Thyroid gland (tissue), 4 donors: Measurements from ENCODE around the gene UCN2.

Experiments used
- POLR2A ChIP-seq, 2 donors: fragments of 450-650 bp; IDR thresholded peaks; one replicate each; pipeline ENCODE4 v1.6.1; 2017; ENCODE audit warnings: antibody characterized with exemption in 2 of 2, mild to moderate bottlenecking in 2 of 2, moderate library complexity in 1 of 2
- TF ChIP-seq, protein P1 (sequence below), 6 experiments: fragments of 200-600 bp in 3 of 6; fragments of 450-650 bp in 3 of 6; sonication (generic) in 3 of 6; IDR thresholded peaks; one replicate each; pipeline ENCODE4 v1.5.1; 2016 to 2019; ENCODE audit warnings: antibody characterized with exemption in 6 of 6, mild to moderate bottlenecking in 2 of 6, inconsistent platforms in 1 of 6, moderate library complexity in 1 of 6

DNA sequence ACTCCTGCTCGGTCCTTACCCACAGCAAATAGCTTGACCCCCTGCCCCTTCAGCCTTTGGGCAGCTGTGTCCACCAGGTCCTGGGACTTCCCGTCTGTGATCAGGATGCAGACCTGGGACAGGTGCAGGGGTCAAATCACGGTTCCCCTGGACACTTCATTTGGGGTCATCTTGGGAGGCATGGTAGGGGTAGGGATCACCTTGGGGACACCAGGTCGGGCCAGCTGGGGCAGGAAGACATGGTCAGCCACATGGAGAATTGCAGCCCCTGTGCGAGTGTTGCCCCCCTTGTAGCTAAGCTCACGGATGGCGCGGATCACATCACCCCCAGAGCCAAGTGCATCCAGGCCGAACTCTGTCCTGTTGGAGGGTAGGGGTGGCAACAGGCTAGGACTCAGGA is 29.8 kb upstream of the UCN2 start:
- TF ChIP-seq, protein P1, sequence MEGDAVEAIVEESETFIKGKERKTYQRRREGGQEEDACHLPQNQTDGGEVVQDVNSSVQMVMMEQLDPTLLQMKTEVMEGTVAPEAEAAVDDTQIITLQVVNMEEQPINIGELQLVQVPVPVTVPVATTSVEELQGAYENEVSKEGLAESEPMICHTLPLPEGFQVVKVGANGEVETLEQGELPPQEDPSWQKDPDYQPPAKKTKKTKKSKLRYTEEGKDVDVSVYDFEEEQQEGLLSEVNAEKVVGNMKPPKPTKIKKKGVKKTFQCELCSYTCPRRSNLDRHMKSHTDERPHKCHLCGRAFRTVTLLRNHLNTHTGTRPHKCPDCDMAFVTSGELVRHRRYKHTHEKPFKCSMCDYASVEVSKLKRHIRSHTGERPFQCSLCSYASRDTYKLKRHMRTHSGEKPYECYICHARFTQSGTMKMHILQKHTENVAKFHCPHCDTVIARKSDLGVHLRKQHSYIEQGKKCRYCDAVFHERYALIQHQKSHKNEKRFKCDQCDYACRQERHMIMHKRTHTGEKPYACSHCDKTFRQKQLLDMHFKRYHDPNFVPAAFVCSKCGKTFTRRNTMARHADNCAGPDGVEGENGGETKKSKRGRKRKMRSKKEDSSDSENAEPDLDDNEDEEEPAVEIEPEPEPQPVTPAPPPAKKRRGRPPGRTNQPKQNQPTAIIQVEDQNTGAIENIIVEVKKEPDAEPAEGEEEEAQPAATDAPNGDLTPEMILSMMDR (IDR thresholded peaks at IDR 0.05) = no peak
- TF ChIP-seq POLR2A (IDR thresholded peaks at IDR 0.05) = no peak
